GM08714 (cell line): ENCODE data around the gene PROZ.

ENCODE experiments used
- H3K4me3 ChIP-seq: fragments of 200-500 bp; sonication (Bioruptor generic); 2 replicates; pipeline ENCODE4 v1.5.1; 2014; ENCODE audit warnings: mild to moderate bottlenecking, low read length, inconsistent platforms
- ZNF274 ChIP-seq: IDR thresholded peaks from 2 replicates; pipeline ENCODE4 v1.6.1; 2012; ENCODE audit warnings: mild to moderate bottlenecking, low read depth, low read length

Gene PROZ

DNA sequence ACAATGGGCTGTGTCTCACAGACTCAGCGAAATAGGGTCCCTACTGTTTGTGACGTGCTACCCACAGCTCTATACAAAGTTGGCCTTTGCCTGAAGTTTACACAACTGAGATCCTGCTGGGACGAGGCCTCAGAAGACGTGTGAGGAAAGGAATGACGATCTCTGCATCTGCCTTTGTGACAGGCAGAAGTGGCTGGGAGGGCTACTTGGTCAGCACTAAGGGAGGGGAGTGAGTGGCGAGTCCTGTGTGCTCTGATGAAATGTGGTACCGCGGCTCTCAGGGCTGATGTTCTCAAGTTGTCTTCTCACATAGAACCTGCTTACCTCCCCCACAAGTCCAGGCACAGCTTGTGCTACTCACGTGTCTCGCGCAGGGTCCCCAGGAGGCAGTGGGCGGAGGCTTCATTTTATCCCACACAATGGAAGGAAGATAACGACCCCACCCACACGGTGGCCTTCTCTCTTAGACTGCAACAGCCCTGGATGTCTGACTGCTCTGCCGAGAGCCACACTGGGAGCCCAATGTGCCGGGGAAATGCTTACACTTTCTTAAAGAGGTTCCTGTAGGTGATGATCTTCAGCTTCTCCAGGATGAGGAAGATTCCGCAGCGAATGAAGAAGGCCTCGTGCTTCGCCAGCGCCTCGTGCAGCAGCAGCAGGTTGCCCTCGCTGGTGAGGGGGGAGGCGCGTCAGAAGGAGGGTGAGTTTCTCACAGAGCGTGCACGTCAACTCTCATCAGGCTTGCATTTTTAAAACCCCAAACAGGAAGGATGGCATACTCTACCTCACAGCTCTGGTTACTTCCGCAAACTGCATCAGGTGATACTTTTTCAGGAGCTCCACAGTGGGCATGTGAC lies 21.2 kb downstream of the PROZ start:
- no peak overlapping the region for H3K4me3 ChIP-seq
- TF ChIP-seq ZNF274: no peak

DNA sequence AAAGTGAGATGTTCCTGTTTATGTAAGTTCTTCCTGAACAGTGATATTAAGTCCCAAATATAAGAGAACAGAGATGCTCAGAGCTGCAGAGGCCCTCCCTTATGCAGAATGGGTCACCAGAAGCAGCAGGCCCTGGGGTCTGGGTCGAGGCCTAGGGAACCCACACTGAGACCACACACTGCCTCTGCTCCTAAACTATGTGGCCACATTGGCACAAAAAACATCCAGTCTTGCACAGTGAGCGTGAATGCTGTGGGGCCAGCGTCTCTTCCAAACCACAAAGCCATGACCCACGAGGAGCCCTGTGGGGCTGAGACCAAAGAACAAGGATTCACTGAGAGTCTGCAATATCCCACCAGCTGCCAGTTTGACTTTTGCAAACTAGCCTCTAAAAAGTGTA lies 23.6 kb downstream of the PROZ start:
- TF ChIP-seq ZNF274: no peak
- H3K4me3 ChIP-seq: no peak overlapping the region

DNA sequence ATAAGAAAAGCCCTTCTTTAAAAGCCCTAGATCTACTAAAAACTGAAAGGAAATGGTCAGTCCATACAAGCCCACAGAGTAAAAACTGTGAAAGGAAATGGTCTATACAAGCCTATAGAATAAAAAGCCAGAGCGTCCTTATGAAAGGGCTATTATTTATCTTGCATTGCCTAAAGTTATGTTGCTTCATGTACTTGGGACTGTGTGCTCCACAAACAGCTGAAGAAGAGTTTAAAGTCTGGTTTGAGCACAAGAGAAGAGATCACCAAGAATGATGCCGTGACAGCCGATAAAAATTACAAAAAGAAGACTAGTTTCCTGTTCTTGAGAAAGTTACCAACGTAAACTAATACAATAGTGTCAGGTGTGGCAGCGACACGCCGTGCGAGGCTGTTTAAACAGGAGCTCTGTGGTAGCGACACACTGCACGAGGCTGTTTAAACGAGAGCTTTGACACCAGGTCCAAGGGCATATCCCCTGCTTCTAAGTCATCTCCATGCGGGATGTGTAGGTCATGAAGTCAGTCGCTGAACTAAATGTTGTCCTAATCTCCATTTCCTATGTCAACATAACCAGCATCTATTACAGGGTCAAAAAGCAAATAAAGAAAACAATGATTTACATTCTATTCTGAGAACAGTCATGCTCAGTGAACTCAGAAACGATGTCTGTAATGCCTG lies 25.1 kb downstream of the PROZ start:
- H3K4me3 ChIP-seq: no peak overlapping the region
- no peak for TF ChIP-seq ZNF274

DNA sequence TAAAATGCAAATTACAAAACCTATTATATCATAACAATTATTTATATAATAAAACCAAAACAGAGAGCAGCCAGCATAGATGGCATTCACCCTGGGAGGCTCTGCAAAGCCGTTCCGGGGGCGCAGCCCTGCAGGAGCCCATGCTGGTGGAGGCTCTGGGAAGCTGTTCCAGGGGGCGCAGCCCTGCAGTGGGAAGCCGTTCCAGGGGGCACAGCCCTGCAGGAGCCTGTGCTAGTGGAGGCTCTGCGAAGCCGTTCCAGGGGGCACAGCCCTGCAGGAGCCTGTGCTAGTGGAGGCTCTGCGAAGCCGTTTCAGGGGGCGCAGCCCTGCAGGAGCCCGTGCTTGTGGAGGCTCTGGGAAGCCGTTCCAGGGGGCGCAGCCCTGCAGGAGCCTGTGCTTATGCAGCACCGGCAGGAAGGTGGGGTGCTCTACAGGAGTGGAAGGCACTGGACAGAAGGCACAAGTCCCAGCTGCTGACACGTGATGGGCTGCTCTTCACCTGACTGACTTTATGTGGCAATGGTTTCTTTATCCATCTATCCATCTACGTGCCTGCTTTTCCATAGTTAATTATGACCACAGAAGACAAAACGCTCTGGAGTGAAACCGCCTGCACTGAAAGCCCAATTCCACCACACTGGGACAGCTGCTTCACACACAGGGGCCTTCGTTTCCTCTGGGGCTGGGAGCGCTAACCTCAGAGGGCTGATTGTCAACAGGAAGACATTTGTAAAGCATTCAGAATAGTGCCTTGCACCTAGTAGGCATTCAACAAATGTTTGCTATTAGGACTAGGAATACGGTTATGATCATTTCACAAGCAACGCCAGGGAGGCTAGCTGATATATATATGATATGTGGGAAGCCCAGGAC lies 26.4 kb downstream of the PROZ start:
- H3K4me3 ChIP-seq: peak overlapping the region; percentile 46; the same call in 1 of the 2 replicates
- no peak for TF ChIP-seq ZNF274

DNA sequence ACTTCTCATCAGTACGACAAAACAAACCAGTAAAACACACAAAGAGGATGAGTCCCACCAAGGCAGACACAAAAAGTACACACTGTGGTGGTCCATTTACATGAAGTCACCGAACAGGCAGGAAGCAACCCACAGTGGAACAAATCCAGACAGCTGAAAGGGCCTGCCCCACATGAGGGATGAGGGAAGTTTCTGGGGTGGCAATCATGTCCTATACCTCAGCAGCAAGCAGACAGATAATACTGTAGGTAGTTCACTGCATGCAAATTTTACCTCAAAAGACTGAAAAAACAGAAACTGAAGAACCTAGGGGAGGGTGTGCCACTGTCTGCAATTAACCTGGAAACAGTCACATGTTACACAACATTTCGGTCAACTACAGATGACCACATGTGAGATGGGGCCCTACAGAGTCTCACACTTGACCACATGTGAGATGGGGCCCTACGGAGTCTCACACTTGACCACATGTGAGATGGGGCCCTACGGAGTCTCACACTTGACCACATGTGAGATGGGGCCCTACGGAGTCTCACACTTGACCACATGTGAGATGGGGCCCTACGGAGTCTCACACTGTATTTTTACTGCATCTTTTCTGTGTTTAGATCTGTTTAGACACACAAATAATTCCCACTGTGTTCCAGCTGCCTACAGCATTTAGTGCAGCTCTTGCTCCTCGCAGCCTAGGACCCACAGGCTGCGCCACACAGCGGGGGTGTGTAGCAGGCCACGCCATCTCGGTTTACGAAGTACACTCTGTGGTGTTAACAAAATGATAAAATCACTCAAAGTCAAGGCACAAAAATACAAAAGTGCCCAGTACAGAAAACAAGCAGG lies 27.8 kb downstream of the PROZ start:
- peak overlapping the region; percentile 33; the same call in 1 of the 2 replicates for H3K4me3 ChIP-seq
- no peak for TF ChIP-seq ZNF274

DNA sequence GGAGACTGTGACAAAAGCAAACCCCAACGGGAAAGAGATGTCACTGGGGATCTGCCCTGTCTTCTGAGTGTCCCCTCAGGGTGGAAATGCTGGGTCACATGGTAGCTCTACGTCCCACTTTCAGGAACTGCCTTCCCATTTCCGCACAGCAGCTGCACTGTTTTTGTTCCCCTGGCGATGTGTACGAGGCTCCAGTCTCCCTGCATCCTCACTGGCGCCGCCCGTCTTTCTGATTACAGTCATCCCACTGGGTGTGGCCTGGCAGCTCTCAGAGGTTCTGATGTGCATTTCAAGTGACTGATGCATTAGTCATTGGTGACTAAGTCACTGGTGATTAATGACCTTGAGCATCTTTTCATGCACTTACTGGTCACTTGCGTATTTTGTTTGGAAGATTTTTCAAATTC lies 28.8 kb downstream of the PROZ start:
- TF ChIP-seq ZNF274: no peak
- H3K4me3 ChIP-seq: no peak overlapping the region

DNA sequence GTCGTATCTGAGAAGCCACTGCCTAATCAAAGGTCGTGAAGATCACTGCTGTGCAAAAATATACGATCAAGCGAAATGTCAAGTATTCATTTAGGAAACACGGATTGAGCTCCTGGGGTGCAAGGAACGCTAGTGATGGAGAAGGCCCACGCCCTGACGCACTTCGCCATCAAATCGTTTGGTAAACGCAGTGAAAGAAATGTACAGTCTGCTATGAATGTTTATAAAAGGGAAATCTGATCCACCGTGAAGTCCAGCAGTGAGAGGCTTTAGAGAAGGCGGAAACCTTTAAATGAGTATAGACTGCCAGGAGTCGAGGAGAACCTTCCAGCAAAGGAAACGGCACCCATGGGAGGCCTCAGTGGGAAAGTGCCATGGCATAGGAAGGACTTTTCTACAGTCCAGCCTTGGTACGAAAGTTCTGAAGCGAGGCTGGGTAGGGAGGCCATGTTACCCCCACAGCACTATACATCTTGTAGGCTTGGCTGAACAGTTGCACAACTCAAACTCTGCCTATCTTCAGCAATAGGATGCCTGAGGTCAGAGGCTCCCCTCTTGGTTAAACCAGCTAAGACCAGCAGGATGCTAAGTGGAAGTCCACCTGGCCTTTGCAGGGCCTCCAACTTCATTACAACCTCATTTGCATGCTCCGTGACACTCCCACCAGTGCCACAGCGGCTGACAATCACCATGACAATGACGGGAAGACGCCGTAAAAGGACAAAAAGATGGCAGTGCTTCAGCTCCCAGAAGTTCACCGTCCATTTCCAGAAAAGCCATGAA lies 29.6 kb downstream of the PROZ start:
- H3K4me3 ChIP-seq: no peak overlapping the region
- TF ChIP-seq ZNF274: no peak

DNA sequence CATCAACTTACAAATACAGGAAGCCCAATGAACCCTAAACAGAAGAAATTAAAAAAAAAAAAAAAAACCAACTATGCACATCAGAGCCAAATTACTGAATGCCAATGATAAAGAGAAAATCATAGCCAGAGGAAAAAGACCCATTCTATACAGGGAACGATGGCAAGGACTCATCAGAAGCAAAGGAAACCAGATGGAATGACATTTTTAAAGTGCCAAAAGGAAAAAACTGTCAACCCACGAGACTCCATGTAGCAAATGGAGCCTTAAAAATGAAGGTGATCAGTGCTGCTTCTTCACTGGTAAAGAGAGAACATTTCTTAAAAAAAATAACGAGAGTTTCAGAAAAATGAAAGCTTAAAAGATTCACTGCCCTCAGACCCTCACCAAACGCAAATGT lies 31.7 kb downstream of the PROZ start:
- H3K4me3 ChIP-seq: no peak overlapping the region
- TF ChIP-seq ZNF274: no peak

DNA sequence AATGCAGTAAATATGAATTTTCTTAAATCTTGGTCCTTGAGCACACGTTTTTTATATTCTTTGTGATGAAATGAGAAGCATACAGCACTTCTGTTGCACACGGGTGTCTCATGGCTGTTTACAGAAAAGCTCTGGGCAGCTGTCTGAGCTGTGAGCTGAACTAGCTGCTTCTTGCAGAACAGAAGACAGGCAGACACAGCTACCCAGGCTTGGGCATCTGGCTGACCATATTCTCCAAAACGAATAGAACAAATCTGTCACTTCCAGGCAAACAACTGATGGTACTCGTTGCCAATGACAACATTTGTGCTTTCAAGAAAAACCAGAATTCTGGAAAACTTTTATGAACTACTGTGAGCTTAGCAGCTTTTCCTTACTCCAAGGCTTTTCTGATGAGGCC lies 33.8 kb downstream of the PROZ start:
- no peak overlapping the region for H3K4me3 ChIP-seq
- TF ChIP-seq ZNF274: no peak

DNA sequence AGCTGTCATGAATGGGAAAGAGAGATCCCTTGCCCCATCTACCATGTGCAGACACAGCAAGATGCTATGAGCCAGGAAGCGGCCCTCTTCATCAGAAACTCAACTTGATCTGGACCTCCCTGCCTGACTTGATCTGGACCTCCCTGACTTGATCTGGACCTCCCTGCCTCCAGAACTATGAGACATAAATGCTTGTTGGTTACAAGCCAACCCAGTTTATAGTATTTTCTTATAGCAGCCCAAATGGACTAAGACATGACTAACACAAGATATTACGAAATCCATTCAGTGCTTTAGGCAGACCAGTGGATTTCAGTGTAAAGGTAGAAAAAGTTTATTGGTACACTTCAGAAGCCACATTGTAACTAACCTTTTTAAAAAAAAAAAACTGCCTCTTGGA lies 34.5 kb downstream of the PROZ start:
- TF ChIP-seq ZNF274: no peak
- H3K4me3 ChIP-seq: no peak overlapping the region

DNA sequence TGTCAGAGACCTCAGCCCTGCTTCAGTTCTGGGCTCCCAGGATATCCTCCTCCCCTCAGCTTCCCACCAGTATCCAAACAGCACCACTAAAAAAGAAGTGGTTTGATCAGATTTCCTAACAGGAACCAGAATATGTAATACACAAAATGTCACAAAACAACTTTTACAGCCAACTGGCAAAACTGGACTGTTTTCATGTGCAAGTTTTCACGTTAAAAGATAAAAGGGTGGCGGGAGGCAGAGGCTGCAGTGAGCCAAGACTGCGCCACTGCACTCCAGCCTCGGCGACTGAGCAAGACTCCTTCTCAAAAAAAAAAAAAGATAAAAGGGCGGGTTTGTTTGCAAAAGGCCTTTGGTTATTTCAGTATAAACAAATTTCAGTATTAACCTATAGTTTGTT lies 36.9 kb downstream of the PROZ start:
- no peak for TF ChIP-seq ZNF274
- no peak overlapping the region for H3K4me3 ChIP-seq

DNA sequence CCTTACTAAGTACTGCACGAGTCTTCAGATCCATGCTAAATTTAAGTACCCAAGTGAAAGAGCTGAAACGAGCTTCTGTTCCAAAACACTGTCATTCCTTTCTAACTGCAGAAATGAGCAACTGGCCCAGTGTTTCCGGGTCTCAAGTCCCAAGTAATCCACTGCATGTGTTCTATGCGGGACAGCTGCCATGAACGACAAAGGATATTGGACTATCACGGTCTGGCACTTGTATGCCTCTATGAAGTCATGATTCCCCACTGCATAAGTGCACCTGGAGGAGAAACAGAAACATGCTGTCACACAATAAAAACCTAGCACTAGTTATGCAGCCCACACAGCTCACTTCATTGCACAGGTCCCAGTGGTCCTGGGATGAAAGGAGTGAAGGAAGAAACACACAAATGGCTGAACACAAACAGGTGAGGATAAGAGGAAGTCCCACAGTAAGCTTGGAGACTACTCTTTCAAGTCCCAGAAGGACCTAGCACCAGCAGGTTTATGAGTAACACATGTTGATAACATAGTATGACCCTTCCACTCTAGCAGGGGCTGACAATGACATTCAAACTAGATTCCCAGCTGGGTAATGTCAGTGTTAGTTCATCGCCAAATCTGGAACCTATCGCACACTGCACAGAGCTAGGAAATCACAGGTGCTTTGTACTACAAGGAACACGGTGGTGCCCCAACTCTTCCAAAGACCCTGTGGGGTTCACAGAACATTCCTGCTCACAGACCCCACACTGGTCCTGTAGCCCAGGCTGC lies 38.7 kb downstream of the PROZ start:
- no peak for TF ChIP-seq ZNF274
- H3K4me3 ChIP-seq: no peak overlapping the region
